ENCODE results near the gene USP40. TPM values are rescaled to one million over a fixed set of nuclear protein-coding genes. Genes with fewer than 3 reads are reported as not detected.

Gene USP40
- total and polyA plus RNA-seq, 9 of the 15 experiments (the other 6 are each of a cell fraction or from before 2014, with no cell fraction given), result 5.5 to 15.0 (median 9.3) TPM

- no peak for TF ChIP-seq ZNF717 (CRISPR knock-in tag; IDR thresholded peaks at IDR 0.05)
- TF ChIP-seq, protein P1, sequence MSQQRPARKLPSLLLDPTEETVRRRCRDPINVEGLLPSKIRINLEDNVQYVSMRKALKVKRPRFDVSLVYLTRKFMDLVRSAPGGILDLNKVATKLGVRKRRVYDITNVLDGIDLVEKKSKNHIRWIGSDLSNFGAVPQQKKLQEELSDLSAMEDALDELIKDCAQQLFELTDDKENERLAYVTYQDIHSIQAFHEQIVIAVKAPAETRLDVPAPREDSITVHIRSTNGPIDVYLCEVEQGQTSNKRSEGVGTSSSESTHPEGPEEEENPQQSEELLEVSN (IDR thresholded peaks at IDR 0.05; ENCODE audit: borderline replicate concordance in 1 of 2, extremely low read depth in 1 of 2, insufficient read depth in 1 of 2, insufficient read length in 1 of 2, low read depth in 1 of 2, low read length in 1 of 2, poor library complexity in 1 of 2, severe bottlenecking in 1 of 2), result no peak
- TF ChIP-seq ELF2 (CRISPR knock-in tag; IDR thresholded peaks at IDR 0.05), result no peak
- no peak for TF ChIP-seq STAG1 (CRISPR knock-in tag; IDR thresholded peaks at IDR 0.05; ENCODE audit: borderline replicate concordance)
- TF ChIP-seq SRF (CRISPR knock-in tag; IDR thresholded peaks at IDR 0.05), result no peak
- TF ChIP-seq TSC22D4 (tag; IDR thresholded peaks at IDR 0.05), result no peak
- peak; percentile 13 for TF ChIP-seq FOS (IDR thresholded peaks at IDR 0.05; ENCODE audit: extremely low read depth, insufficient read length)
- no peak for TF ChIP-seq FOXJ3 (CRISPR knock-in tag; IDR thresholded peaks at IDR 0.05)
- no peak for TF ChIP-seq TFE3 (CRISPR knock-in tag; IDR thresholded peaks at IDR 0.05)
- TF ChIP-seq YBX1 (IDR thresholded peaks at IDR 0.05), result no peak
- TF ChIP-seq MECOM (CRISPR knock-in tag; IDR thresholded peaks at IDR 0.05), result no peak
- no peak for TF ChIP-seq ZFP1 (CRISPR knock-in tag; IDR thresholded peaks at IDR 0.05)
- TF ChIP-seq ATF2 (CRISPR knock-in tag; IDR thresholded peaks at IDR 0.05), result no peak
- TF ChIP-seq NFYB (IDR thresholded peaks at IDR 0.05; ENCODE audit: extremely low read depth, insufficient read length), result no peak
- TF ChIP-seq CTCFL (IDR thresholded peaks at IDR 0.05; ENCODE audit: borderline replicate concordance, insufficient read depth, low read depth, low read length, poor library complexity, severe bottlenecking), result no peak
- no peak for TF ChIP-seq NUFIP1 (IDR thresholded peaks at IDR 0.05; ENCODE audit: partially characterized antibody)
- TF ChIP-seq CHD4 (IDR thresholded peaks at IDR 0.05; ENCODE audit: insufficient read depth, insufficient replicate concordance, low read depth, low read length, poor library complexity, severe bottlenecking), result no peak
- TF ChIP-seq MBD2 (IDR thresholded peaks at IDR 0.05; ENCODE audit: borderline replicate concordance, low read depth), result peak; percentile 62; the same call in 1 of the 2 replicates
- TF ChIP-seq, protein P2, sequence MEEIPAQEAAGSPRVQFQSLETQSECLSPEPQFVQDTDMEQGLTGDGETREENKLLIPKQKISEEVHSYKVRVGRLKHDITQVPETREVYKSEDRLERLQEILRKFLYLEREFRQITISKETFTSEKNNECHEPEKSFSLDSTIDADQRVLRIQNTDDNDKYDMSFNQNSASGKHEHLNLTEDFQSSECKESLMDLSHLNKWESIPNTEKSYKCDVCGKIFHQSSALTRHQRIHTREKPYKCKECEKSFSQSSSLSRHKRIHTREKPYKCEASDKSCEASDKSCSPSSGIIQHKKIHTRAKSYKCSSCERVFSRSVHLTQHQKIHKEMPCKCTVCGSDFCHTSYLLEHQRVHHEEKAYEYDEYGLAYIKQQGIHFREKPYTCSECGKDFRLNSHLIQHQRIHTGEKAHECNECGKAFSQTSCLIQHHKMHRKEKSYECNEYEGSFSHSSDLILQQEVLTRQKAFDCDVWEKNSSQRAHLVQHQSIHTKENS (CRISPR knock-in tag; IDR thresholded peaks at IDR 0.05), result no peak
- no peak for TF ChIP-seq CC2D1A (IDR thresholded peaks at IDR 0.05)
These were observed at the start of gene USP40 (continued) for GRCh38 chr2:233566141-233566956.
